Mesenchymal stem cell (in vitro differentiated cells and primary cell): ENCODE results near the gene ARRB1.

Source experiments
- DNase-seq: peaks from one replicate; pipeline ENCODE4 v3.0.0-alpha.2; 2013
- H2AFZ ChIP-seq: one replicate; pipeline ENCODE4 v1.6.1; 2013; ENCODE audit warnings: low read depth, mild to moderate bottlenecking, control low read depth, inconsistent platforms, low read length, moderate library complexity
- H2AK5ac ChIP-seq: 2 replicates; pipeline ENCODE4 v1.6.1; 2013; ENCODE audit warnings: low read length, moderate library complexity, mild to moderate bottlenecking, inconsistent platforms; ENCODE audit not compliant: severe bottlenecking
- H2BK120ac ChIP-seq: one replicate; pipeline ENCODE4 v1.6.1; 2013; ENCODE audit warnings: low read depth, mild to moderate bottlenecking, inconsistent platforms, low read length, moderate library complexity
- H2BK12ac ChIP-seq, 2 experiments: one replicate each; pipeline ENCODE4 v1.6.1; 2013; ENCODE audit warnings: inconsistent platforms in 2 of 2, low read length in 2 of 2, mild to moderate bottlenecking in 2 of 2, moderate library complexity in 2 of 2, control low read depth in 1 of 2
- H2BK15ac ChIP-seq: one replicate; pipeline ENCODE4 v1.6.1; 2013; ENCODE audit warnings: mild to moderate bottlenecking, low read depth, inconsistent platforms; ENCODE audit not compliant: poor library complexity, severe bottlenecking
- H2BK5ac ChIP-seq: 2 replicates; pipeline ENCODE4 v1.6.1; 2013; ENCODE audit warnings: low read depth, mild to moderate bottlenecking, low read length, control low read depth, inconsistent platforms; ENCODE audit not compliant: poor library complexity, severe bottlenecking
- H3K14ac ChIP-seq, 2 experiments: one replicate each; pipeline ENCODE4 v1.6.1; 2013; ENCODE audit warnings: inconsistent platforms in 2 of 2, low read length in 2 of 2, control low read depth in 1 of 2, mild to moderate bottlenecking in 1 of 2, moderate library complexity in 1 of 2
- H3K18ac ChIP-seq, 2 experiments: one replicate each; pipeline ENCODE4 v1.6.1; 2013; ENCODE audit warnings: inconsistent platforms in 2 of 2, low read length in 2 of 2, control low read depth in 1 of 2, low read depth in 1 of 2, mild to moderate bottlenecking in 1 of 2
- H3K23ac ChIP-seq, 2 experiments: one replicate each; pipeline ENCODE4 v1.6.1; 2013; ENCODE audit warnings: inconsistent platforms in 2 of 2, low read length in 2 of 2, mild to moderate bottlenecking in 2 of 2, moderate library complexity in 2 of 2, control low read depth in 1 of 2
- H3K27ac ChIP-seq: 2 replicates; pipeline ENCODE4 v1.5.1; 2013; ENCODE audit warnings: mild to moderate bottlenecking, moderate library complexity, low read length, control low read depth, inconsistent platforms; ENCODE audit not compliant: poor library complexity, severe bottlenecking
- H3K27me3 ChIP-seq, 2 experiments: 2 replicates each; pipeline versions ENCODE4 v1.6.1 to v1.7.0; 2013; ENCODE audit warnings: low read length in 2 of 2, mild to moderate bottlenecking in 2 of 2, moderate library complexity in 2 of 2, control low read depth in 1 of 2, inconsistent platforms in 1 of 2; ENCODE audit not compliant: control insufficient read depth in 1 of 2, insufficient read depth in 1 of 2
- H3K36me3 ChIP-seq, 2 experiments: 2 replicates each; pipeline versions ENCODE4 v1.6.1 to v1.7.0; 2013; ENCODE audit warnings: low read length in 2 of 2, control low read depth in 1 of 2, inconsistent platforms in 1 of 2, low read depth in 1 of 2, mild to moderate bottlenecking in 1 of 2; ENCODE audit not compliant: insufficient read depth in 2 of 2, control insufficient read depth in 1 of 2
- H3K4ac ChIP-seq, 2 experiments: one replicate each; pipeline ENCODE4 v1.6.1; 2013; ENCODE audit warnings: inconsistent platforms in 2 of 2, low read length in 2 of 2, mild to moderate bottlenecking in 2 of 2, moderate library complexity in 2 of 2, control low read depth in 1 of 2, low read depth in 1 of 2
- H3K4me1 ChIP-seq: 2 replicates; pipeline ENCODE4 v1.6.1; 2013; ENCODE audit warnings: low read depth, low read length, control low read depth; ENCODE audit not compliant: control insufficient read depth, insufficient read depth
- H3K4me2 ChIP-seq: 2 replicates; pipeline ENCODE4 v1.6.1; 2013; ENCODE audit warnings: low read length, mild to moderate bottlenecking, inconsistent platforms; ENCODE audit not compliant: poor library complexity, severe bottlenecking
- H3K4me3 ChIP-seq, 2 experiments: 2 replicates each; pipeline versions ENCODE4 v1.5.1 to v1.7.0; 2013; ENCODE audit warnings: low read length in 2 of 2, mild to moderate bottlenecking in 2 of 2, control low read depth in 1 of 2, low read depth in 1 of 2; ENCODE audit not compliant: insufficient read depth in 1 of 2
- H3K79me1 ChIP-seq: replicated peaks from 2 replicates; pipeline ENCODE4 v1.6.1; 2013; ENCODE audit warnings: mild to moderate bottlenecking, control low read depth, low read length, inconsistent platforms; ENCODE audit not compliant: poor library complexity, severe bottlenecking
- H3K9ac ChIP-seq: 2 replicates; pipeline ENCODE4 v1.7.0; 2013; ENCODE audit warnings: mild to moderate bottlenecking, low read length, moderate library complexity
- H3K9me3 ChIP-seq: 2 replicates; pipeline ENCODE4 v1.7.0; 2013; ENCODE audit warnings: mild to moderate bottlenecking, low read length; ENCODE audit not compliant: control insufficient read depth
- H4K8ac ChIP-seq: one replicate; pipeline ENCODE4 v1.6.1; 2013; ENCODE audit warnings: inconsistent platforms, mild to moderate bottlenecking, low read length, moderate library complexity
- H4K91ac ChIP-seq: one replicate; pipeline ENCODE4 v1.6.1; 2013; ENCODE audit warnings: mild to moderate bottlenecking, low read length, inconsistent platforms
- WGBS: methylation state at CpG from one replicate; pipeline ENCODE4 v1.1.7; 2013; ENCODE audit warnings: mixed read lengths; 5-methylcytosine and 5-hydroxymethylcytosine counted together

Gene ARRB1

GRCh38 chr11:75323609-75324008, 27.9 kb downstream of the ARRB1 start:
- H3K9ac ChIP-seq: no peak overlapping the region
- no peak overlapping the region for H3K14ac ChIP-seq
- H4K8ac ChIP-seq: no peak overlapping the region
- no peak overlapping the region for H3K18ac ChIP-seq
- H2BK120ac ChIP-seq: no peak overlapping the region
- H4K91ac ChIP-seq: no peak overlapping the region
- no peak overlapping the region for H3K4ac ChIP-seq
- no peak overlapping the region for H2BK5ac ChIP-seq
- H3K36me3 ChIP-seq: peaks cover 8 to 9% of the 10 kb centered on the region in 2 experiments
- peaks cover 29% of the 10 kb centered on the region for H3K4me1 ChIP-seq
- H3K27ac ChIP-seq: no peak overlapping the region
- no peak overlapping the region for H3K4me2 ChIP-seq
- WGBS: 100% methylated on average over 3 of the region's 7 CpGs
- H3K4me3 ChIP-seq: no peak overlapping the region
- H3K79me1 ChIP-seq: peaks cover 41% of the 10 kb centered on the region
- no peak overlapping the region for H3K23ac ChIP-seq
- H2AK5ac ChIP-seq: no peak overlapping the region
- no peak overlapping the region for H2BK15ac ChIP-seq
- H2AFZ ChIP-seq: no peak overlapping the region
- no peak overlapping the region for H2BK12ac ChIP-seq
- H3K9me3 ChIP-seq: no peaks in the 10 kb centered on the region
- no peaks in the 10 kb centered on the region for H3K27me3 ChIP-seq
- no peak for DNase-seq

GRCh38 chr11:75320643-75321042, 30.8 kb downstream of the ARRB1 start:
- no peak for DNase-seq
- no peak overlapping the region for H3K9ac ChIP-seq
- no peak overlapping the region for H2BK12ac ChIP-seq
- no peak overlapping the region for H2BK15ac ChIP-seq
- no peak overlapping the region for H3K4me2 ChIP-seq
- H3K79me1 ChIP-seq: peaks cover 56% of the 10 kb centered on the region
- H2AK5ac ChIP-seq: no peak overlapping the region
- no peak overlapping the region for H3K27ac ChIP-seq
- H2BK120ac ChIP-seq: no peak overlapping the region
- H4K8ac ChIP-seq: no peak overlapping the region
- H2BK5ac ChIP-seq: no peak overlapping the region
- H3K18ac ChIP-seq: no peak overlapping the region
- 100% methylated on average over 4 of the region's 5 CpGs for WGBS
- no peak overlapping the region for H4K91ac ChIP-seq
- H3K27me3 ChIP-seq: no peaks in the 10 kb centered on the region
- no peak overlapping the region for H3K14ac ChIP-seq
- peaks cover 8 to 12% of the 10 kb centered on the region in 2 experiments for H3K36me3 ChIP-seq
- peaks cover 22% of the 10 kb centered on the region for H3K4me1 ChIP-seq
- no peak overlapping the region for H2AFZ ChIP-seq
- no peak overlapping the region for H3K4me3 ChIP-seq
- H3K9me3 ChIP-seq: no peaks in the 10 kb centered on the region
- H3K4ac ChIP-seq: no peak overlapping the region
- H3K23ac ChIP-seq: no peak overlapping the region

GRCh38 chr11:75320046-75320618, 31.3 kb downstream of the ARRB1 start:
- Histone ChIP-seq H4K8ac (peak overlapping the region; percentile 19), H3K27me3 (no peaks in the 10 kb centered on the region), H3K36me3 (peaks cover 8 to 12% of the 10 kb centered on the region in 2 experiments), H4K91ac (no peak overlapping the region), H3K9ac (no peak overlapping the region), H2BK120ac (no peak overlapping the region), H2BK5ac (no peak overlapping the region), H3K14ac (no peak overlapping the region), H3K27ac (no peak overlapping the region), H3K79me1 (peaks cover 60% of the 10 kb centered on the region), H2BK15ac (no peak overlapping the region), H3K4ac (no peak overlapping the region), H3K9me3 (no peaks in the 10 kb centered on the region), H2BK12ac (no peak overlapping the region), H2AFZ (no peak overlapping the region), H3K4me3 (no peak overlapping the region), H3K18ac (no peak overlapping the region), H3K4me1 (peaks cover 20% of the 10 kb centered on the region), H2AK5ac (no peak overlapping the region), H3K23ac (no peak overlapping the region), H3K4me2 (no peak overlapping the region)
- DNase-seq: no peak
- WGBS: 85% methylated on average over 4 of the region's 6 CpGs

GRCh38 chr11:75319035-75319877, 32.2 kb downstream of the ARRB1 start:
- Histone ChIP-seq H3K4me1 (peaks cover 19% of the 10 kb centered on the region), H3K79me1 (peaks cover 61% of the 10 kb centered on the region), H3K27me3 (no peaks in the 10 kb centered on the region), H4K8ac (no peak overlapping the region), H4K91ac (peak overlapping the region; percentile 74), H2AFZ (no peak overlapping the region), H3K23ac (no peak overlapping the region), H3K36me3 (peaks cover 7 to 12% of the 10 kb centered on the region in 2 experiments), H2BK5ac (no peak overlapping the region), H2BK15ac (no peak overlapping the region), H2BK120ac (no peak overlapping the region), H3K18ac (peak overlapping the region in 1 of 2 experiments; percentile 28), H3K4ac (no peak overlapping the region), H2BK12ac (no peak overlapping the region), H2AK5ac (no peak overlapping the region), H3K27ac (no peak overlapping the region), H3K4me2 (no peak overlapping the region), H3K4me3 (no peak overlapping the region), H3K9me3 (no peaks in the 10 kb centered on the region), H3K14ac (peak overlapping the region in 1 of 2 experiments; percentile 31), H3K9ac (peak overlapping the region; percentile 6)
- DNase-seq: no peak
- 93% methylated on average over 10 of the region's 11 CpGs for WGBS
